Measurements from ENCODE around the gene CDKAL1. TPM values are rescaled to one million over a fixed set of nuclear protein-coding genes. Genes with fewer than 3 reads are reported as not detected.

The CDKAL1 gene
- total and polyA plus RNA-seq, 2 of the 13 experiments (the other 11 are each of a cell fraction or from before 2014, with no cell fraction given) = 9.5 to 27.7 TPM

DNA sequence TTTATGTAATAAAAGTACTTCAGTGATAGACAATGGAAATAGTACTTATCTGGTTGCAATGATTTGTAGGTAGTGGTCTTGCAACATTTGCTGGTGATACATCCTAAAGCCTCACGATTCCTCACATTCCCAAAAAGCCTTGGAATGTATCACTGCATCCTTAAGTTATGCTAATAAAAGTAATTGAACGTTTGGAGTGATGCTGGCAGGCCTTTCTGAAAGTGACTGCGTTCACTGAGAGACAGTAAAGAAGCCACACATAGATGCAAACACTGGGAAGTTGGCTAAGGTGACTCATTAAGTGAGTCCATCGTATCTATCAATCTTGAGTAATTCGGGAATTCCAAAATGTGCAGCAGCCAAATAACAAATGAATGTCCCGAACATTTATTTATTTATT lies 615.2 kb downstream of the CDKAL1 start (continued):
- no peak for TF ChIP-seq CREB3 (CRISPR knock-in tag; IDR thresholded peaks at IDR 0.05)
- TF ChIP-seq DNMT1 (CRISPR knock-in tag; IDR thresholded peaks at IDR 0.05) = no peak
- no peak for TF ChIP-seq ZNF296 (CRISPR knock-in tag; conservative IDR thresholded peaks at IDR 0.05)
- no peak for TF ChIP-seq FOXM1 (CRISPR knock-in tag; IDR thresholded peaks at IDR 0.05)
- TF ChIP-seq RBM39 (IDR thresholded peaks at IDR 0.05; ENCODE audit: low read depth, low read length, poor library complexity, severe bottlenecking) = no peak
- TF ChIP-seq SMAD9 (CRISPR knock-in tag; IDR thresholded peaks at IDR 0.05) = no peak

- POLR2A ChIA-PET = no interaction called here
- no peaks in the 10 kb centered on the region for H3K36me3 ChIP-seq (replicated peaks in 1 of 2; ENCODE audit: control insufficient read depth in 1 of 2, insufficient read depth in 2 of 2, low read length in 2 of 2)
- H3K9me3 ChIP-seq (ENCODE audit: low read length) = no peaks in the 10 kb centered on the region
- peaks cover 14% of the 10 kb centered on the region for H3K4me1 ChIP-seq (ENCODE audit: insufficient read depth, low read length)
- in situ Hi-C loops (cut with HindIII; ENCODE audit: extremely low pct_ligation_motif_present, low pct_unique_long_range_greater_than_20kb) = no loop called here
- no peaks in the 10 kb centered on the region for H4K20me1 ChIP-seq (ENCODE audit: insufficient read depth, low read length)
- H3K9ac ChIP-seq (ENCODE audit: insufficient read depth, low read depth, low read length) = no peak overlapping the region
- H3K27me3 ChIP-seq (ENCODE audit: control insufficient read depth in 1 of 2, insufficient read depth in 2 of 2, low read length in 2 of 2) = no peaks in the 10 kb centered on the region
- 89% methylated on average over 1 of the region's 1 CpG for WGBS (ENCODE audit: low lambda C conversion rate)
- H3K27ac ChIP-seq (ENCODE audit: extremely low read length, insufficient read depth, low read length) = no peak overlapping the region
- BruUV-seq (replicated peaks) = no TSS peak
- H3K79me2 ChIP-seq (ENCODE audit: insufficient read depth, low read length) = no peaks in the 10 kb centered on the region
- CTCF ChIA-PET (ENCODE audit: low intra/inter-chr PET ratio, low total read pairs) = no interaction called here
- TF ChIP-seq JUNB (CRISPR knock-in tag; IDR thresholded peaks at IDR 0.05; ENCODE audit: borderline replicate concordance) = no peak
- no peak for TF ChIP-seq SP5 (CRISPR knock-in tag; IDR thresholded peaks at IDR 0.05; ENCODE audit: borderline replicate concordance, low read depth)
- TF ChIP-seq, protein P1, sequence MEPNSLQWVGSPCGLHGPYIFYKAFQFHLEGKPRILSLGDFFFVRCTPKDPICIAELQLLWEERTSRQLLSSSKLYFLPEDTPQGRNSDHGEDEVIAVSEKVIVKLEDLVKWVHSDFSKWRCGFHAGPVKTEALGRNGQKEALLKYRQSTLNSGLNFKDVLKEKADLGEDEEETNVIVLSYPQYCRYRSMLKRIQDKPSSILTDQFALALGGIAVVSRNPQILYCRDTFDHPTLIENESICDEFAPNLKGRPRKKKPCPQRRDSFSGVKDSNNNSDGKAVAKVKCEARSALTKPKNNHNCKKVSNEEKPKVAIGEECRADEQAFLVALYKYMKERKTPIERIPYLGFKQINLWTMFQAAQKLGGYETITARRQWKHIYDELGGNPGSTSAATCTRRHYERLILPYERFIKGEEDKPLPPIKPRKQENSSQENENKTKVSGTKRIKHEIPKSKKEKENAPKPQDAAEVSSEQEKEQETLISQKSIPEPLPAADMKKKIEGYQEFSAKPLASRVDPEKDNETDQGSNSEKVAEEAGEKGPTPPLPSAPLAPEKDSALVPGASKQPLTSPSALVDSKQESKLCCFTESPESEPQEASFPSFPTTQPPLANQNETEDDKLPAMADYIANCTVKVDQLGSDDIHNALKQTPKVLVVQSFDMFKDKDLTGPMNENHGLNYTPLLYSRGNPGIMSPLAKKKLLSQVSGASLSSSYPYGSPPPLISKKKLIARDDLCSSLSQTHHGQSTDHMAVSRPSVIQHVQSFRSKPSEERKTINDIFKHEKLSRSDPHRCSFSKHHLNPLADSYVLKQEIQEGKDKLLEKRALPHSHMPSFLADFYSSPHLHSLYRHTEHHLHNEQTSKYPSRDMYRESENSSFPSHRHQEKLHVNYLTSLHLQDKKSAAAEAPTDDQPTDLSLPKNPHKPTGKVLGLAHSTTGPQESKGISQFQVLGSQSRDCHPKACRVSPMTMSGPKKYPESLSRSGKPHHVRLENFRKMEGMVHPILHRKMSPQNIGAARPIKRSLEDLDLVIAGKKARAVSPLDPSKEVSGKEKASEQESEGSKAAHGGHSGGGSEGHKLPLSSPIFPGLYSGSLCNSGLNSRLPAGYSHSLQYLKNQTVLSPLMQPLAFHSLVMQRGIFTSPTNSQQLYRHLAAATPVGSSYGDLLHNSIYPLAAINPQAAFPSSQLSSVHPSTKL (CRISPR knock-in tag; IDR thresholded peaks at IDR 0.05) = no peak
- TF ChIP-seq HDAC1 (CRISPR knock-in tag; IDR thresholded peaks at IDR 0.05) = no peak
- TF ChIP-seq ZBTB33 (CRISPR knock-in tag; IDR thresholded peaks at IDR 0.05) = no peak
- H3K4me3 ChIP-seq (replicated peaks in 1 of 3; ENCODE audit: insufficient read depth in 1 of 3, low read depth in 2 of 3, low read length in 3 of 3) = no peak overlapping the region
- intact Hi-C loops (cut with micrococcal nuclease; ENCODE audit: unreplicated experiment) = no loop called here
- FAIRE-seq (no peak), DNase-seq (ENCODE audit: low spot score) (no peak), ATAC-seq (no peak)
- no peak overlapping the region for H3K4me2 ChIP-seq (ENCODE audit: low read depth, low read length)
- no peak overlapping the region for H2AFZ ChIP-seq (ENCODE audit: low read length)
Observed at GRCh38 chr6:21150667-21151066, 616.4 kb downstream of the CDKAL1 start.
